ENCODE measurements around the gene BGN.

BGN gene

GRCh38 chrX:153507484-153508178 is 12.9 kb downstream of the BGN start:
- peak; percentile 69 for DNase-seq

GRCh38 chrX:153509592-153509991 is 14.8 kb downstream of the BGN start:
- DNase-seq, result no peak

- DNase-seq, result no peak
These were observed 15.6 kb downstream of the BGN start for GRCh38 chrX:153510383-153510782.

DNA sequence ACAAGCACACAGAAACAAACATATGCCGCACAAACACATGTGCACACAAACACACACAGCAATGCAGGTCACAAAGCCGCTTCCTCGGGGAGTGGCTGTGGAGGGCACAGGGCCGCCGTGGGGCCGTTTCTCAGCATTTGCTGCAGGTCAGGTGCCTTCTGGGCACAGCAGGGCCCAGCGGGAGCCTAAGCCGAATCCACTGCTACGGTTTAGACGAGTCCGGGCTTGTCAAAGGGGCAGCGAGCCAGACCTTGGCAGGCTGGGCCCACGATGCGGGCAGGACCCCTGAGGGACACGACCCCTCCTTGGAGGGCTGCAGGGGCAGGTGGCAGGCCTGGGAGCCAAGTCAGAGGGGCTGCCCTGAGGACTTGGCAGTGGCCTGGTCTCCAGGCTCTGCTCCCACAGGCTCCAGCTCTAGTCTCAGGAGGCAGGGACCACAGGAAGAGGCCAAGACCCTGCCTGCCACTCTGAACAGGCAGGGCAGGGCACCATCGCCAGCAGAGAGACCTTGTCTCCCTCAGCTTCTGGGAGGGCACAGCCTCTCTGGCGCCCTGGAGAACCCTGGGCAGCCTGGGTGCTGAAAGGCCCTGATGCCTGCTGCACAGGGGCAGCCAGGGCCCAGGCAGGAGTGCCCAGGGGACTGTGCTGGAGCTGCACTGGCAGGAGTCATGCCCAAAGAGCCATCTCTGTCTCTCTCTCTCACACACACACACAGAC is 17.2 kb downstream of the BGN start:
- no peak for DNase-seq

- DNase-seq, result no peak
These were observed 17.7 kb downstream of the BGN start for GRCh38 chrX:153512501-153512893.

GRCh38 chrX:153513265-153513664 is 18.5 kb downstream of the BGN start:
- peak; percentile 11 for DNase-seq

GRCh38 chrX:153514259-153514658 is 19.5 kb downstream of the BGN start:
- no peak for DNase-seq

- DNase-seq, result no peak
These were observed 20.7 kb downstream of the BGN start for GRCh38 chrX:153515435-153515834.

DNA sequence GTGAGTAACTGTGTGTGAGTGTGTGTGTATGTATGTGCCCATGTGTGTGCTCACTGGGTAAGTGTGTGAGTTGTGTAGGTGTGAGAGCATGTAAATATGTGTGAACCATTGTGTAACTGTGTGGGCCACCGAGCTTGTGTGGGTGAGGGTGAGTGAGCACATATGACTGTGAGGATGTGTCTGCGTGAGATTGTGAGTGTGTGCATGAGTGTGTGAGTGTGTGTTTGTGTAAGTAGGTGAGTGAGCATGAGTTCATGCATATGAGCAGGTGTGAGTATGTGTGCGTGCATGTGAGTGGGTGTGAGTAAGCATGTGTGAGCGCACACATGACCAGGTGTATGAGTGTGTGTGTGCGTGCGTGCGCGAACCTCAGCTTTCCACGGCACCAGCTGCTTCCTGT is 21.3 kb downstream of the BGN start:
- peak; percentile 16 for DNase-seq

DNA sequence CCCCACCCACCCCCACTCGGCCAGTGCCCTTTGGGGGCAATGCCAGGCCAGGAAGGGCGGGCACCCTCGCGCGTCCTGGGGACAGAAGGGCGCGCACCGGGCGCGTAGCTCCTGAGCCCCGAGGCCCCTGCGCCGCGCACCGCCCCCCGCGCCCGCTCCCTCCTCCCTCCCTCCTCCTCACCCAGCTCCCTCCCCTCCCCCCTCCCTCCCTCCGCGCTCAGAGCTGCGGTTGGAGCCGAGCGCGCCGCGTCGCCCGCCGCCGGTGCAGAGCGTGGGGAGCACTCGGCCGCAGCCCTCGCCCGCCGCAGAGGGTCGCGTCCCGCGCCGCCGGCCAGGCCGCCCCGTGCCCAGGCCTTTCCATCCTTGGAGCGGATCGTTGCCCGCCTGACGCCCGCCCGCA is 22.6 kb downstream of the BGN start, which contains the start of gene ATP2B3:
Gene ATP2B3 (plus strand): TSS at position 220 of the 400 bp plus-strand sequence. CDS start 18,606 bp downstream, outside the sequence.
- no peak for DNase-seq

GRCh38 chrX:153517946-153518834 is 23.4 kb downstream of the BGN start:
- DNase-seq, result no peak

DNA sequence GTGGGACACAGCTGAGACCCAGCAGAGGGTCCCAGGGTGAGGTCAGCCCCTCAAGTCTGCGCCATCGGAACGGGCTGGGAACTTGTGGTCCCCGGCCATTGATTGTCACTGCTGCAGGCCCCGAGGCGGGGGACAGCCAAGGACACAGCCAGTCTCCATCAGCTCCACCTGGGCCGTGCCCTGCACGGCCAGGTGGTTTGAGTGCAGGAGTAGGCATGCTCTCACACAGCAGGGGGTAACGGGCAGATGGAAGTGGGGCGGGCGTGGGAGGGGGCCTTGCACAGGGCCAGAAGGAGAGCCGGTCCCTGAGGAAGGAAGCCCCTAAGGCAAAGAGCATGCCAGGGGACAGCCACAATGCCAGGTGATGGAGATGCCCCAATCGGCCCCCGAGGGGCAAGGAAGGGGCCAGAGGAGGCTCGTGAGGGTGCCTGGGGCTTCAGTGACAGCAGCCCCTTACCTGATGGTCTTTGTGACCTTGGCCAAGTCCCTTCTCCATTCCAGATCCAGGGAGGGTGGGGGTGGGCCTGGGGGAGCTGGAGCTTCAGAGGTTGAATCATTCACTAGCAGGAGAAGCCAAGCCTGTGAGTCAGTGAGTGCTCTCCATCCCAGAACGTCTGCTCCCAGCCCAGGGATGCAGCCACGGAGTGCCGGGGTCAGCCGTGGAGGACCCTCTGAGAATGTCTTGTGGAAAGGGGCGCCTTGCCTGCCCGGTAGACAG is 24.9 kb downstream of the BGN start:
- DNase-seq, result peak; percentile 68

- DNase-seq, result no peak
These were observed 25.6 kb downstream of the BGN start for GRCh38 chrX:153520287-153520917.

DNA sequence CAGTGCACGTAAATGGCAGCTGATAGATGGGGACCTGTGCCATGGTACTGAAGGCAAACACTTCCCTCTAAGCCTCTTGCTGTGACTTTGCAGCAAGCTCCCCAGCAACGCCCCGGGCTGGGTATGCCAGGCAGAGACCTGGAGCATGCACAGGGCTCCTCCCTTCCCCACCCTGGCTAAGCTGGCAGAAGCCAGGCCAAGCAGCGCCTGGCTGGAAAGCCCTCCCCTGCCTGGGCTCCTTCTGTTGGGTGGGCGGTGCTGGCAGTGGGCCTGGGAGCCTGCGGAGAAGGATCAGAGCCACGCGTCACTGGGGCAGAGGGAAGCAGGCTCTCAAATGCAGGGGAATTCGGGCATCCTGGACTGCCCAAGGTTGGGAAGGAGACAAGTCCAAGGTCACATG is 26.3 kb downstream of the BGN start:
- no peak for DNase-seq

DNA sequence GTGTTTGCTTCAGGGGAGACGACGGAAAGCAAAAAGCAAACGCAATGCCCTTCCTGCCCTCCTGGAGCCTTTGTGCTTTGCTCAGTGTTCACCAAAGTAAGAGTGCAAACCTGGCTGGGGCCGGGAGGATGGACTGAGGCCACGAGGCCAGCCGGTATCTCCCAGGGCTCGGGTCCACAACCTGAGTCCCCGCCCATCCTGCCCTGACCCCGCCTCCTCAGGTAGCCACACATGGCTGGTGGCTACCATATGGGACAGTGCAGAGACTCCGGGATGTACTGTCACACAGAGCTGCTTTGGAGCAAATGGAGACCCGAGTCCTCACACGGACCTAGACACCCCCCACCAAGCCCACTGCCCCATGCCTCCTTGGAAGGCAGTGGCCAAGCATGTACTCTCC is 27.5 kb downstream of the BGN start:
- DNase-seq, result no peak

DNA sequence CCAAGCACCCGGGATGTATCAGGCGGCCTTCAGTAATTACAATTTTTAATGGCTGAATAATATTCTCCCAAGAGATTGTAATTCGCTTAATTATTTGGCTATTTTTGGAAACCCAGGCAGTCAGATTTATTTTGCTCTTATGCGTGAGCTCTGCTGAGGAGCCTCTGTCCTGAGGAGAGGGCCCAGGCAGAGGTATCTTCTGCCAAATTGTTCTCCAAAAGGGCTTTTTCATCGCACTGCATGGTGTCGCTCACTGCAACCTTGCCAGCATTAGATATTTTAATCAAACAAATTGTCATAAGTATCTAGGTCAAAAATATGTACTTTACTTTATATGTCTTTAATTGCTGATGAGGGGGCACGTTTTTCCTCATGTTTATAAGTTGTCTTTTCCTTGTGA is 28.5 kb downstream of the BGN start:
- no peak for DNase-seq

GRCh38 chrX:153524234-153524633 is 29.5 kb downstream of the BGN start:
- DNase-seq, result no peak

DNA sequence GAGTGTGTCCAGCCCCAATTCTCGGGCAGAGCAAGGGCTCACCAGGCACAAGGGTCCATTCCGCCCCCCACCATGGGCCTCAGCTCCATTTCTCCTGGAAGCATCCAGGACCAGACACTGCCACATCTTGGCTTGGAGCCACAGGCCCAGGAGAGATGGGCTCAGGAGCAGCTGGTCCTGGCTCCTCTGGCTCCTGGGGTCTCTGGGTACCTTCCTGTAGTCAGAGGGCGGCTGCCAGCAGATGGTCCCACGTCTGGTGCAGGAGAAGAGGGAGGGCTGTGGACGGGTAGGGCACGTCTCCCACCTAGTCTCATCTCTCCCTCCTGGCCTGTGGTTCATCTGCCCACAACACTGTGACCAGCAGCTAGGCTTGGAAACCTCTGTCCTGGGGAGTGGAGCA is 30.7 kb downstream of the BGN start:
- DNase-seq, result no peak

- no peak for DNase-seq
These were observed 31.3 kb downstream of the BGN start for GRCh38 chrX:153526042-153526441.

GRCh38 chrX:153526801-153527200 is 32.0 kb downstream of the BGN start:
- no peak for DNase-seq

GRCh38 chrX:153527208-153527607 is 32.4 kb downstream of the BGN start:
- no peak for DNase-seq

DNA sequence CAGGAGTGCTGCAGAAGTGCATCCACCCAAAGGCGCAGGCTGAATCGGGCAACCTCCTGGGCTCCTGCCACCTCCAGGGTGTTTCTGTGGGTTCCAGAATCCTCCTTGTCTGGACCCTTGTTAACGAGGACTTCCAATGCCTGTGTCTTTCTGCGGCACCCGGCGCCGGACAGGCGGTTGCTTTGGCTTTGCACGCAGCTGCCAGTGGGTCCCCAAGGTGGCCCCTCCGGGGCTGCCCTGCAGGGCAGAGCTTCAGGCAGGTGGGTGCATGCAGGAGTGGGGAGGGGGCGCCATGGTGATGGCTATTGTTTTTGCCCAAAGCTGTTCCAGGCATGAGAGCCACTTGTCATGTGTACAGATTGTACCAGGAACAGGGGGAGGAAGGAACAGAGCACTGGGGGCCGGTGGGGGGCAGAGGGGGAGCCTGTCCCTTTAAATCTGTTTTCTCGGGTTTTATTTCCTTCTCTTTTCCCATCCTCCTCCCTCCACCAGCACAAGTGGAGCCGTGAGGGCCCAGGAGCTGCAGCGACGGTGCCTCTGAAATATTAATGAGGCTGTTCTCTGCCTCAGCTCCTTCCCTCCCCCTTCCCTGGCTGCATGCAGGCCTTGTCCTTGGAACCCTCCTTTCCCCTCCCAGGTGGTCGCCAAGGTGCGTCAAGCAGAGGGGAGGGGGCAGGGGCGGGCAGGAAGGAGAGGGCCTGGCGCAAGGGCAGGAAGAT is 35.8 kb downstream of the BGN start:
- no peak for DNase-seq

All from fibroblast of skin of right biceps (primary cell).